Activated CD8-positive, alpha-beta memory T cell treated with anti-CD3 and anti-CD28 coated beads for 36 hours (primary cell): ENCODE results near the gene WNT3A. TPM values are rescaled to one million over a fixed set of nuclear protein-coding genes. Genes with fewer than 3 reads are reported as not detected.
"Not testable (repeated sequence)": the region's sequence is repeated elsewhere in the genome, so short reads cannot be mapped to it uniquely, and the experiment has no call there.

Experiments
- CTCF ChIA-PET: fragments of 350-600 bp; sonication (Branson Sonifier 250); formaldehyde crosslinking; loops from one replicate; lab custom pipeline; 2021; ENCODE audit warnings: antibody characterized with exemption; lab: Charles Lee
- POLR2A ChIA-PET: fragments of 350-600 bp; sonication (Branson Sonifier 250); formaldehyde crosslinking; loops from one replicate; lab custom pipeline; 2021; ENCODE audit warnings: antibody characterized with exemption; lab: Charles Lee
- total RNA-seq, 2 experiments: library from RNA; stranded (reverse); gene quantifications; one replicate each; pipeline ENCODE4 v1.2.3, GENCODE V29; 2021

Gene WNT3A
- total RNA-seq, 2 experiments from 2014 or later: not detected

- ChIA-PET POLR2A (no interaction called here), CTCF (no interaction called here)
Observed at GRCh38 chr1:228009116-228009827, 2.5 kb downstream of the WNT3A start.

GRCh38 chr1:228009828-228010775 lies 3.3 kb downstream of the WNT3A start:
- ChIA-PET POLR2A (no interaction called here), CTCF (interaction anchor here (1.0 kb wide), 1 partner anchor 11 kb away, joined by 3 read pairs; no protein-coding TSS in a partner anchor)

- POLR2A ChIA-PET: no interaction called here
- CTCF ChIA-PET: interaction anchor here (1.0 kb wide), 1 partner anchor 12 kb away, joined by 3 read pairs; no protein-coding TSS in a partner anchor
Observed at GRCh38 chr1:228010921-228011320, 4.1 kb downstream of the WNT3A start.

- POLR2A ChIA-PET: no interaction called here
- CTCF ChIA-PET: no interaction called here
Observed at GRCh38 chr1:228011721-228012311, 5.0 kb downstream of the WNT3A start.

GRCh38 chr1:228012555-228012954 lies 5.8 kb downstream of the WNT3A start:
- ChIA-PET CTCF (no interaction called here), POLR2A (no interaction called here)

- CTCF ChIA-PET: no interaction called here
Observed at GRCh38 chr1:228013131-228013934, 6.5 kb downstream of the WNT3A start.

GRCh38 chr1:228013935-228014930 lies 7.4 kb downstream of the WNT3A start:
- ChIA-PET CTCF (no interaction called here), POLR2A (no interaction called here)

More at GRCh38 chr1:228013131-228013934, 6.5 kb downstream of the WNT3A start:
- POLR2A ChIA-PET: no interaction called here

- ChIA-PET POLR2A (no interaction called here), CTCF (interaction anchor here (1.1 kb wide), 1 partner anchor 10 kb away, joined by 4 read pairs; no protein-coding TSS in a partner anchor)
Observed at GRCh38 chr1:228015276-228016180, 8.7 kb downstream of the WNT3A start.

GRCh38 chr1:228016181-228016510 lies 9.3 kb downstream of the WNT3A start:
- POLR2A ChIA-PET: no interaction called here
- CTCF ChIA-PET: interaction anchor here (1.1 kb wide), 1 partner anchor 10 kb away, joined by 4 read pairs; no protein-coding TSS in a partner anchor

GRCh38 chr1:228016653-228017355 lies 10.0 kb downstream of the WNT3A start:
- ChIA-PET CTCF (interaction anchor here (1.1 kb wide), 1 partner anchor 11 kb away, joined by 4 read pairs; no protein-coding TSS in a partner anchor), POLR2A (no interaction called here)

- ChIA-PET CTCF (no interaction called here), POLR2A (no interaction called here)
Observed at GRCh38 chr1:228017356-228018124, 10.7 kb downstream of the WNT3A start.

- CTCF ChIA-PET: no interaction called here
Observed at GRCh38 chr1:228018125-228018398, 11.3 kb downstream of the WNT3A start.

GRCh38 chr1:228018961-228019721 lies 12.3 kb downstream of the WNT3A start:
- CTCF ChIA-PET: no interaction called here
- POLR2A ChIA-PET: no interaction called here

More at GRCh38 chr1:228018125-228018398, 11.3 kb downstream of the WNT3A start:
- POLR2A ChIA-PET: interaction anchor here (0.5 kb wide), 1 partner anchor 423 kb away, joined by 3 read pairs; no protein-coding TSS in a partner anchor

GRCh38 chr1:228019722-228020083 lies 12.9 kb downstream of the WNT3A start:
- POLR2A ChIA-PET, CTCF ChIA-PET: not testable (repeated sequence)

- POLR2A ChIA-PET: no interaction called here
- CTCF ChIA-PET: no interaction called here
Observed at GRCh38 chr1:228020686-228021354, 14.0 kb downstream of the WNT3A start.
